Activated CD8-positive, alpha-beta memory T cell treated with anti-CD3 and anti-CD28 coated beads for 48 hours (primary cell): ENCODE results near the gene PTPRN2.
A peak's percentile ranks its signal among the peaks of the same experiment; 100 is the strongest.
"Not testable (repeated sequence)": the region's sequence is repeated elsewhere in the genome, so short reads cannot be mapped to it uniquely, and the experiment has no call there.

Source experiments
- DNase-seq, 3 experiments: peaks; one replicate each; pipeline ENCODE4 v3.0.0-alpha.2; 2020; ENCODE audit warnings: low read depth in 2 of 3, low spot score in 2 of 3

Gene PTPRN2

GRCh38 chr7:157574914-157575586 lies 1012.6 kb downstream of the PTPRN2 start:
- no peak for DNase-seq

- no peak for DNase-seq
These were observed 1013.4 kb downstream of the PTPRN2 start for GRCh38 chr7:157574120-157574825.

- no peak for DNase-seq
These were observed 1014.4 kb downstream of the PTPRN2 start for GRCh38 chr7:157573244-157573643.

DNA sequence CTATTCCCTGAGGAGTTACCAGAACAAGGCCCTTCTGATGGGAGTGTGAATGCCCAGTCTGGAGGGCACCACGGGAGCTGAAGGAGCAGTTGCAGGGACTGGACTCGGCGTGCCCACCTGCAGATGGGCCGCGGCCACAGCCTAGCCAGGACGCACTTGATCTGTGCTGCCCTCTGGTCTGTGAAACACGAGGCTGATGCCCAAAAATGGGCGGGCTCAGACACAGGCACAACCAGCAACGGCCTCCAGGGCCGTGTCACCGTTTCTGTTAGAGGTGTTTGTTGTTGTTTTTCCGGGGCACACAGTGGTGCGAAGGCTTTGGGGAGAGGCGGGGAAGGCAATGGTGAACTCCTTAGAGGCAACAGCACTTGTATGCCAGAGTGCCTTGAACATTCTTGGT lies 1015.0 kb downstream of the PTPRN2 start:
- no peak for DNase-seq

GRCh38 chr7:157570531-157571200 lies 1017.0 kb downstream of the PTPRN2 start:
- DNase-seq = no peak

- no peak for DNase-seq
These were observed 1017.7 kb downstream of the PTPRN2 start for GRCh38 chr7:157569967-157570366.

- DNase-seq = peak in 2 of 3 experiments; percentile 12 to 18
These were observed 1018.6 kb downstream of the PTPRN2 start for GRCh38 chr7:157568770-157569584.

DNA sequence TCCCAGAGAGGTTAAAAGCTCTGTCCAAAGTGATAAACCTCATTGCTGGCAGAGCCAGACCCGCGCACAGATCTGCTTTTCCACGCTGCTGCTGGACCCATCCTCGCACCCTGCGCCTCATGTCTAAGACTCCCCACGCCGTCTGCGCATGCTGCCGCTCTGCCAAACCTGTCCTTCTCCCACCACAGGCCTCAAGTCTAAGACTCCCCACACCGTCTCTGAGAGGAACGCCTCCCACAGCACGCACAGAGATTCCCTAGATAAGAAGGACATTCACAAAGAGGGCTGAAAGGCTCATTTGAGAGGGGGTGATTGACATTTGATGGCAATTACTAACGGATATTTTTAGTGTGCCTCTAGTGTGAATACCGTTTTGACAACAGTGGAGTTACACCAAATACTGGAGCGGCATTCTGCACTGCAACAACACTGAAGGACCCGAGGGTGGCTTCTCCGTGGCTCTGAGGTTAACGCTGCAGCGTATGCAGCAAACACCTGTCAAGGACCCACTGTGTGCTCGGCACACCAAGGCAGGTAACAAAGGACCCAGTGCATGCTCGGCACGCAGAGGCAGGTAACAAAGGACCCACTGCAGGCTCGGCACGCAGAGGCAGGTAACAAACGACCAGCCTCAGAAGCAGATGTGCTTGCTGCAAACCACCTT lies 1019.4 kb downstream of the PTPRN2 start:
- no peak for DNase-seq

DNA sequence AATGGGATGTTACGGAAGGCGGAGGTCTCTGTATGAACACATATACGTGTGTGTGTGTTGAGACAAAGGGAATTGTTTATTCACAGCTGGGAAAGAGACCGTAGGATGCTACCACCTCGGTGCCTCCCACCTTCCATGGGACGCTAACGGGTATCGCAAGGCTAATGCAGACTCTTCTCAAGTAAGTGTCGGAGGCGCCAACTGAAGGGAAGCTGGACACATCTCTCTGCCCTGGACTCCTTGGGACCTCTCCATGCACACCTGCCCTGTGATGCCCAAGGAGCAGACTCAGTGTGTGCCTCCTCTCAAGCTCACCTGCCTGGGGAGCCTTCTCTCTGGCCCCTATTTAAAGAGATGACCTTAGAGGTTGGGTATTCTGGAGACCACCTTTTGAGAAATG lies 1020.0 kb downstream of the PTPRN2 start:
- DNase-seq = no peak

DNA sequence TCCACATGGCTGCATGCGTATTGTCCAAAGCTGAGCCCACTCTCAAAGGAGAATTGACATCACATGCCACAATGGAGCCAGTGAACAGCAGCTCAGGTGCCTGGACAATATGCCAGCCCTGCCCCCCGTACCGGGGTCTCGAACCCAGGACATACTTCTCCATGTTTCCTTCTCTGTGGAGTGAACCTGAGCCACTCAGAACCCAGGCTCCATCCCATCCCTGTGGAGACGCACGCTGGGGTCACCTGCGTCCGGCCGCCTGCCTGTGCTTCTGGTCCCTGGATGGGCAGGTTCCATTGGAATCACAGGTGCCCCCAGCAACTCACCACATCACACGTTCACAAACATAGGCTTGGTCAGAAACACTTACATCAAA lies 1021.0 kb downstream of the PTPRN2 start:
- no peak for DNase-seq

- DNase-seq = no peak
These were observed 1021.5 kb downstream of the PTPRN2 start for GRCh38 chr7:157565981-157566630.

DNA sequence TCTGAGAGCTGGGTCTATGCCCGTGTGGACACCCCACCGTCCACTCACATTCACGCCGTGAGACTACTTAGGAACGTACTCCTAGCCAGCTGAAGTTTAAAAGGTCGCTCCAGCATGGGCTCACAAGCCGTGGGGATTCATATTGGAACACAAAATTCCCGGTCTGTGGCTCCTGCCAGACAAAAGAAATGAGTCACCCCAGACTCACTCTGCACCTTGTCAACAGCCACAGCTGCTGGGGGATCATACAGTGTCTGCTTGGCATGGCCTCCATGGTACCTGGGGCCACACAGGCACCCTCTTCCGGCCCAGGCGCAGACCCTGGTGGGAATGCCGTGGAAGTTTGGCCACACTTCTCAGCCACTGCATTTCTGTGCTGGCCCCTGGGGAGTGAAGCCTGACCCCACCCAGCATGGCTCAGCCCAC lies 1022.4 kb downstream of the PTPRN2 start:
- DNase-seq = no peak

DNA sequence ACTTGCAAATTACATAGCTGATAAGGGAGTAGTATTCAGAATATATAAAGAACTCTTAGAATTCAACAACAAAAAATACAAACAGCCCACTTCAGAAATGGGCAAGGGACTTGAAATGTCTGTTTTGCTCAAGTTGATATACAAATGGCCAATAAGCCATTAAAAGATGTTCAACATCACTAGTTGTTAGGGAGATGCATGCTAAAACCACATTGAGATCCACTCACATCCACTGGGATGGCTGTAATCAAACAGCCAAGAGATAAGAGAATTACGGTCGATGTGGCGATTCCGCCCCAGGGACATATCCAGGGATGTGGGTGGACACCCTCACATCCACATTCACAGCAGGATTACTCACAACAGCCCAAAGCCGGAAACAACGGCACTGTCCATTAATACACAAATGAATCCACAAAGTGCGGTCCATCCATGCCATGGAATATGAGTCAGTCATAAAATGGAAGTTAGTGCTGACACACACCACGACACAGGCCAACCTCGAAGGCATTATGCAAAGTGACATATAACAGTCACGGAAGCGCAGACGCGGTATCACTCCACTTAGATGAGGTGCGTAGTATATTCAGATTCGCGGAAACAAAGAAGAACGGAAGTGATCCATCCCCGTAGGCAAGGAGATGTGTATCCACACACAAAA lies 1023.0 kb downstream of the PTPRN2 start:
- DNase-seq = no peak

- not testable (repeated sequence) for DNase-seq
These were observed 1024.0 kb downstream of the PTPRN2 start for GRCh38 chr7:157563467-157564135.

DNA sequence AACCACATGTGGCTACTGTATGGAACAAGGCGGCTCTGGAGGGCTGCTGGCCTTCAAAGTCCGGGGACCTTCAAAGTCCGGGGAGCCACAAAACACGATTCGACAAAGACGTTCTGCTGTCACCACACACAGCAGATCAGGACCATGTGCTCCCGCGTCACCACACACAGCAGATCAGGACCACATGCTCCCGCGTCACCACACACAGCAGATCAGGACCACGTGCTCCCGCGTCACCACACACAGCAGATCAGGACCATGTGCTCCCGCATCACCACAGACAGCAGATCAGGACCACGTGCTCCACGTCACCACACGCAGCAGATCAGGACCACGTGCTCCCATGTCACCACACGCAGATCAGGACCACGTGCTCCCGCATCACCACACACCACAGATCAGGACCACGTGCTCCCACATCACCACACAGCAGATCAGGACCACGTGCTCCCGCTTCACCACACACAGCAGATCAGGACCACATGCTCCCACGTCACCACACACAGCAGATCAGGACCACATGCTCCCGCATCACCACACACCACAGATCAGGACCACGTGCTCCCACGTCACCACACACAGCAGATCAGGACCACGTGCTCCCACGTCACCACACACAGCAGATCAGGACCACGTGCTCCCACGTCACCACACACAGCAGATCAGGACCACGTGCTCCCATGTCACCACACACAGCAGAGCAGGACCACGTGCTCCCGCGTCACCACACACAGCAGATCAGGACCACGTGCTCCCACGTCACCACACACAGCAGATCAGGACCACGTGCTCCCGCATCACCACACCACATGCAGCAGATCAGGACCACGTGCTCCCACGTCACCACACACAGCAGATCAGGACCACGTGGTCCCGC lies 1024.9 kb downstream of the PTPRN2 start:
- not testable (repeated sequence) for DNase-seq

- DNase-seq = no peak
These were observed 1025.7 kb downstream of the PTPRN2 start for GRCh38 chr7:157561816-157562410.

DNA sequence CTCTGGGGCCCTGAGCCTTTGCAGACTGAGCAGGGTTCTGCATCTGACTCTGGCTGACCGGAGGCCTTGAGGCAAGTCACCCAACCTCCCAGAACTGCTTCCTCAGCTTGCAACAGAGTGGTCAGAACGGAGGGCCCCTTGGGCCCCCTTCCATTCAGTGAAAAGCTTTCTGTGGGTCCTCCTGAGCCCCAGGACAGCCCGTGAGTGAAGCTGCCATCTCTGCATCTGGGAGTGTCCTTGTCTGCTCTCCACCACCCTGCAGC lies 1026.2 kb downstream of the PTPRN2 start:
- DNase-seq = no peak
